ENCODE data around the gene ITSN1.
"Not testable (repeated sequence)": the region's sequence is repeated elsewhere in the genome, so short reads cannot be mapped to it uniquely, and the experiment has no call there.

ITSN1 gene

GRCh38 chr21:33668180-33668579 is 25.9 kb downstream of the ITSN1 start:
- peak; percentile 24 for DNase-seq
- no peak for TF ChIP-seq CTCF (IDR thresholded peaks at IDR 0.05; ENCODE audit: low read depth, low read length, missing control alignments)
- no peak overlapping the region for H3K4me3 ChIP-seq (ENCODE audit: low read depth, low read length)
- in situ Hi-C loops (cut with HindIII; ENCODE audit: low pct_ligation_motif_present, low sequenced_read_pairs): no loop called here
- H3K36me3 ChIP-seq (replicated peaks): no peaks in the 10 kb centered on the region
- H3K27ac ChIP-seq: no peak overlapping the region
- no peaks in the 10 kb centered on the region for H3K27me3 ChIP-seq (replicated peaks)

DNA sequence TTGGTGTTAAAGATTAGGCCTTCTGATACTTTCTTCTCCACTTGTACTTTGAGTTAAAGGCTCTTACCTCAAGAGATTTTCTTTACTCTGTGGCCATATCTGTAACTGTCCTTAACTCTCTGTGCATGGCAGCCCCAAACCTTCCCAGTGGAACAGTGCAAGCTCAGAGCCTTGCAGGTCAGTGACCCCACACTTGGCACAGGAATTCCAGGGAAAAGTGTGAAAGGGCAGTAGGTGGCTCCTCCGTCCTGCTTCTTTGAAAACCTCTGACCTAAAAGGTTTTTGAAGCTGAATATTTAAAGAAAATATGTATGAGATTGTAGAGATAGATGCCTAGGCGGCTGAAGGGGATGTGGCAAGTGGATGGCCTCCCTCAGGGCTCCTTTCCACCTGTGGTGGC is 26.3 kb downstream of the ITSN1 start:
- H3K27ac ChIP-seq: no peak overlapping the region

GRCh38 chr21:33670076-33670978 is 28.0 kb downstream of the ITSN1 start:
- TF ChIP-seq CTCF (IDR thresholded peaks at IDR 0.05; ENCODE audit: low read depth, low read length, missing control alignments): no peak
- in situ Hi-C loops (cut with HindIII; ENCODE audit: low pct_ligation_motif_present, low sequenced_read_pairs): no loop called here
- no peak overlapping the region for H3K4me3 ChIP-seq (ENCODE audit: low read depth, low read length)
- H3K27ac ChIP-seq: no peak overlapping the region
- H3K36me3 ChIP-seq (replicated peaks): no peaks in the 10 kb centered on the region
- DNase-seq: no peak
- no peaks in the 10 kb centered on the region for H3K27me3 ChIP-seq (replicated peaks)

More for the DNA sequence above, 26.3 kb downstream of the ITSN1 start:
- in situ Hi-C loops (cut with HindIII; ENCODE audit: low pct_ligation_motif_present, low sequenced_read_pairs): no loop called here
- no peak for DNase-seq
- TF ChIP-seq CTCF (IDR thresholded peaks at IDR 0.05; ENCODE audit: low read depth, low read length, missing control alignments): no peak
- H3K36me3 ChIP-seq (replicated peaks): no peaks in the 10 kb centered on the region
- H3K4me3 ChIP-seq (ENCODE audit: low read depth, low read length): no peak overlapping the region
- no peaks in the 10 kb centered on the region for H3K27me3 ChIP-seq (replicated peaks)

DNA sequence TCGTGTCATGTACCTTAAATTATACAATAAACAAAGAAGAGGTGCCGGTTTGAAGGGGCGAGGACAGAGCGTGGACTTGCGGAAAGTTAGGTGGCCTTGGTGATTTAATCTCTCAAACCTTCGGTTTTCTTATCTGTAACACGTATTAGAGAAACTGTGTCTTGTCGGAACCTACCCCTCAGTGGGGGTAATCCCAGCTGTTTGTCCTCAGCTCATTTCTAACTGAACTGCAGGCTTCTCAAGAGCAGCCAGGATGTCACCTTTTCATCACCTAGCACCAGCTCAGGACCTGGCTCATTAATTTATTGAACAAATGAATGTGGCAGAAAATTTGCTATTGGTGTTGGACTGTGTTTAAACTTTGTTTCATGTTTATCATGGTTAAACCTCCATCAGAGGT is 31.2 kb downstream of the ITSN1 start:
- no peak for DNase-seq
- no peak overlapping the region for H3K4me3 ChIP-seq (ENCODE audit: low read depth, low read length)
- no peak for TF ChIP-seq CTCF (IDR thresholded peaks at IDR 0.05; ENCODE audit: low read depth, low read length, missing control alignments)
- in situ Hi-C loops (cut with HindIII; ENCODE audit: low pct_ligation_motif_present, low sequenced_read_pairs): no loop called here
- H3K36me3 ChIP-seq (replicated peaks): no peaks in the 10 kb centered on the region
- no peaks in the 10 kb centered on the region for H3K27me3 ChIP-seq (replicated peaks)
- no peak overlapping the region for H3K27ac ChIP-seq

- no peaks in the 10 kb centered on the region for H3K36me3 ChIP-seq (replicated peaks)
- H3K27ac ChIP-seq: no peak overlapping the region
- no peak for TF ChIP-seq CTCF (IDR thresholded peaks at IDR 0.05; ENCODE audit: low read depth, low read length, missing control alignments)
- no peak overlapping the region for H3K4me3 ChIP-seq (ENCODE audit: low read depth, low read length)
- DNase-seq: no peak
- in situ Hi-C loops (cut with HindIII; ENCODE audit: low pct_ligation_motif_present, low sequenced_read_pairs): no loop called here
- no peaks in the 10 kb centered on the region for H3K27me3 ChIP-seq (replicated peaks)
These were observed 31.9 kb downstream of the ITSN1 start for GRCh38 chr21:33674226-33674625.

DNA sequence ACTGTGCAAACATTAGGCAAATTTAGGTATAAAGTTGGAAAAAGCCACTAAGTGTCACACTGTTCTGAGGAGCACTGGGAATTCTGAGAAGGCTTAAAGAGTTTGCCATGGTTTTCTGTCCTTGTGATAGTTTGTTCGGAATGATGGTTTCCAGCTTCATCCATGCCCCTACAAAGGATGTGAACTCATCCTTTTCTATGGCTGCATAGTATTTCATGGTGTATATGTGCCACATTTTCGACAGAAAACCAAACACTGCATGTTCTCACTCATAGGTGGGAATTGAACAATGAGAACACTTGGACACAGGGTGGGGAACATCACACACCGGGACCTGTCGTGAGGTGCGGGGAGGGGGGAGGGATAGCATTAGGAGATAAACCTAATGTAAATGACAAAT is 34.4 kb downstream of the ITSN1 start:
- H3K27ac ChIP-seq; DNase-seq; H3K36me3 ChIP-seq (replicated peaks); H3K27me3 ChIP-seq (replicated peaks); in situ Hi-C loops (cut with HindIII; ENCODE audit: low pct_ligation_motif_present, low sequenced_read_pairs); H3K4me3 ChIP-seq (ENCODE audit: low read depth, low read length): not testable (repeated sequence)
